HepG2 (cell line): ENCODE data around the gene ADARB2. TPM values are rescaled to one million over a fixed set of nuclear protein-coding genes. Genes with fewer than 3 reads are reported as not detected.

Experiments
- ATAC-seq: fragments of 200-7000 bp; cut with Tn5 transposase; 3 replicates; pipeline ENCODE4 v1.9.1; 2020; ENCODE audit warnings: mild to moderate bottlenecking, moderate library complexity
- BruUV-seq: library from RNA; stranded (reverse); fragments of 400-500 nt; replicated peaks from 2 replicates; lab custom pipeline; 2021; lab: Mats Ljungman, UMichigan
- CTCF ChIA-PET: fragments of 300-600 bp; formaldehyde crosslinking; extraction: SDS; loops from one replicate; lab custom pipeline; 2021; ENCODE audit warnings: low total read pairs, inconsistent platforms, low intra/inter-chr PET ratio; lab: Yijun Ruan, JAX
- POLR2A ChIA-PET: fragments of 350-600 bp; sonication (Branson Sonifier 250); formaldehyde crosslinking; loops from one replicate; lab custom pipeline; 2020; ENCODE audit warnings: antibody characterized with exemption, inconsistent platforms; lab: Yijun Ruan, JAX
- DNase-seq: peaks from one replicate; pipeline ENCODE4 v3.0.0-alpha.2; 2015; ENCODE audit warnings: low spot score
- FAIRE-seq: peaks from 3 replicates; lab custom pipeline; 2011; peaks lifted over from hg19 to GRCh38; lab: Jason Lieb, UNC
- H2AFZ ChIP-seq: one replicate; pipeline ENCODE4 v1.6.1; 2011; ENCODE audit warnings: low read length, inconsistent platforms
- H3K27ac ChIP-seq: fragments of 300-600 bp; 3 replicates; pipeline ENCODE4 v1.8.0; 2011; ENCODE audit warnings: mixed run types, mild to moderate bottlenecking, mixed read lengths, low read length, inconsistent platforms; ENCODE audit not compliant: insufficient read depth; ENCODE audit errors: extremely low read length
- H3K27me3 ChIP-seq, 2 experiments: fragments of 200-600 bp in 1 of 2; 2 replicates in 1 of 2; 3 replicates in 1 of 2; pipeline versions ENCODE4 v1.6.0 to v1.8.0; 2011; ENCODE audit warnings: low read length in 2 of 2, mild to moderate bottlenecking in 2 of 2, moderate library complexity in 2 of 2, inconsistent platforms in 1 of 2; ENCODE audit not compliant: insufficient read depth in 2 of 2, control insufficient read depth in 1 of 2
- H3K36me3 ChIP-seq, 2 experiments: fragments of 200-600 bp in 1 of 2; replicated peaks in 1 of 2; 2 replicates in 1 of 2; 3 replicates in 1 of 2; pipeline versions ENCODE4 v1.5.1 to v1.8.0; 2011; ENCODE audit warnings: low read length in 2 of 2, inconsistent platforms in 1 of 2; ENCODE audit not compliant: insufficient read depth in 2 of 2, control insufficient read depth in 1 of 2
- H3K4me1 ChIP-seq: 2 replicates; pipeline ENCODE4 v1.5.1; 2012; ENCODE audit warnings: low read length, inconsistent platforms; ENCODE audit not compliant: insufficient read depth
- H3K4me2 ChIP-seq: 2 replicates; pipeline ENCODE4 v1.6.0; 2011; ENCODE audit warnings: low read depth, low read length, inconsistent platforms
- H3K4me3 ChIP-seq, 3 experiments: fragments of 200-600 bp in 1 of 3; sonication (generic), shearing (Covaris generic) in 1 of 3; replicated peaks in 1 of 3; 2 replicates each; pipeline ENCODE4 v1.5.1; 2011 to 2016; ENCODE audit warnings: low read length in 3 of 3, inconsistent platforms in 2 of 3, low read depth in 2 of 3, mild to moderate bottlenecking in 2 of 3, control low read depth in 1 of 3, mixed read lengths in 1 of 3; ENCODE audit not compliant: insufficient read depth in 1 of 3
- H3K79me2 ChIP-seq: one replicate; pipeline ENCODE4 v1.6.1; 2011; ENCODE audit warnings: low read length, inconsistent platforms; ENCODE audit not compliant: insufficient read depth
- H3K9ac ChIP-seq: 2 replicates; pipeline ENCODE4 v1.6.0; 2011; ENCODE audit warnings: mild to moderate bottlenecking, low read depth, low read length, inconsistent platforms; ENCODE audit not compliant: insufficient read depth
- H3K9me3 ChIP-seq: 2 replicates; pipeline ENCODE4 v1.5.1; 2012; ENCODE audit warnings: mild to moderate bottlenecking, low read length
- H4K20me1 ChIP-seq: 2 replicates; pipeline ENCODE4 v1.6.0; 2011; ENCODE audit warnings: inconsistent platforms, mild to moderate bottlenecking, low read length, moderate library complexity; ENCODE audit not compliant: insufficient read depth
- ATF7-NPFF ChIP-seq: sonication (generic); formaldehyde crosslinking; IDR thresholded peaks from 2 replicates; pipeline ENCODE4 v1.8.1; 2023; ENCODE audit warnings: mild to moderate bottlenecking, low read depth, missing genetic modification reagents, moderate library complexity
- ERF ChIP-seq: IDR thresholded peaks from 2 replicates; pipeline ENCODE4 v1.6.1; 2018; ENCODE audit warnings: missing biosample characterization, missing genetic modification reagents
- FOXP1 ChIP-seq, 2 experiments: fragments of 450-650 bp in 1 of 2; IDR thresholded peaks; 2 replicates each; pipeline ENCODE4 v1.6.1; 2017 to 2018; ENCODE audit warnings: antibody characterized with exemption in 1 of 2
- GMEB1 ChIP-seq: sonication (generic); formaldehyde crosslinking; IDR thresholded peaks from 2 replicates; pipeline ENCODE4 v1.5.1; 2020; ENCODE audit warnings: missing genetic modification reagents, mild to moderate bottlenecking, borderline replicate concordance
- GPN1 ChIP-seq: sonication (generic); formaldehyde crosslinking; IDR thresholded peaks from 2 replicates; pipeline ENCODE4 v1.5.1; 2020; ENCODE audit warnings: missing genetic modification reagents, borderline replicate concordance
- NCOA5 ChIP-seq: sonication (generic); formaldehyde crosslinking; IDR thresholded peaks from 2 replicates; pipeline ENCODE4 v1.4.0; 2020; ENCODE audit warnings: missing genetic modification reagents
- PREB ChIP-seq: sonication (generic); formaldehyde crosslinking; IDR thresholded peaks from 2 replicates; pipeline ENCODE4 v1.4.0; 2020; ENCODE audit warnings: missing genetic modification reagents
- RXRA ChIP-seq: sonication (generic); formaldehyde crosslinking; IDR thresholded peaks from 2 replicates; pipeline ENCODE4 v1.5.1; 2020; ENCODE audit warnings: missing genetic modification reagents
- UBTF ChIP-seq: sonication (generic); formaldehyde crosslinking; IDR thresholded peaks from 2 replicates; pipeline ENCODE4 v1.4.0; 2020; ENCODE audit warnings: mild to moderate bottlenecking, missing genetic modification reagents
- ZFP36L1 ChIP-seq: sonication (generic); formaldehyde crosslinking; IDR thresholded peaks from 2 replicates; pipeline ENCODE4 v1.8.0; 2022; ENCODE audit warnings: mild to moderate bottlenecking, missing genetic modification reagents, moderate library complexity
- ZNF12 ChIP-seq: sonication (generic); formaldehyde crosslinking; IDR thresholded peaks from 2 replicates; pipeline ENCODE4 v1.5.0; 2020; ENCODE audit warnings: missing genetic modification reagents
- ZNF20 ChIP-seq: sonication (generic); formaldehyde crosslinking; IDR thresholded peaks from 2 replicates; pipeline ENCODE4 v1.4.0; 2020; ENCODE audit warnings: mild to moderate bottlenecking, moderate library complexity, missing genetic modification reagents
- ZNF251 ChIP-seq: sonication (generic); formaldehyde crosslinking; IDR thresholded peaks from 2 replicates; pipeline ENCODE4 v1.9.0; 2021; ENCODE audit warnings: mild to moderate bottlenecking, missing genetic modification reagents
- ZNF260 ChIP-seq: sonication (generic); formaldehyde crosslinking; IDR thresholded peaks from 2 replicates; pipeline ENCODE4 v1.4.0; 2020; ENCODE audit warnings: missing genetic modification reagents, low read depth, mild to moderate bottlenecking, borderline replicate concordance
- ZNF512 ChIP-seq: sonication (generic); formaldehyde crosslinking; IDR thresholded peaks from 2 replicates; pipeline ENCODE4 v1.4.0; 2020; ENCODE audit warnings: mild to moderate bottlenecking, missing genetic modification reagents
- ZSCAN12 ChIP-seq: sonication (generic); formaldehyde crosslinking; IDR thresholded peaks from 2 replicates; pipeline ENCODE4 v1.9.0; 2021; ENCODE audit warnings: mild to moderate bottlenecking, missing genetic modification reagents
- ZUFSP ChIP-seq: sonication (generic); formaldehyde crosslinking; IDR thresholded peaks from 2 replicates; pipeline ENCODE4 v1.9.0; 2021; ENCODE audit warnings: missing genetic modification reagents, mild to moderate bottlenecking, borderline replicate concordance
- WGBS: methylation state at CpG from one replicate; pipeline ENCODE4 v1.1.6; 2017; ENCODE audit warnings: low lambda C conversion rate; 5-methylcytosine and 5-hydroxymethylcytosine counted together
- in situ Hi-C: cut with HindIII; loops from 2 replicates; pipeline ENCODE4 v1.10.0; 2017; ENCODE audit warnings: low pct_unique_long_range_greater_than_20kb; ENCODE audit not compliant: extremely low pct_ligation_motif_present
- intact Hi-C: fragments of 100-400 bp; cut with micrococcal nuclease; formaldehyde crosslinking; loops from one replicate; pipeline ENCODE4 v1.10.0; 2022; ENCODE audit not compliant: unreplicated experiment
- polyA plus RNA-seq, 8 experiments: library from polyadenylated mRNA; depleted of rRNA in 3 of 8; stranded (reverse) in 7 of 8; unstranded in 1 of 8; fragments of >200 nt; fragmentation: Illumina TruSeq in 4 of 8; extraction: Trizol in 4 of 8; gene quantifications; 2 replicates each; pipeline versions ENCODE4 v1.2.1 to v1.2.3, GENCODE V29; 2011 to 2016; ENCODE audit warnings: low read depth in 4 of 8, missing spikeins in 1 of 8, mixed read lengths in 1 of 8; ENCODE audit not compliant: insufficient read depth in 1 of 8
- total RNA-seq, 5 experiments: library from RNA; depleted of rRNA; stranded (reverse); fragments of >200 nt; fragmentation: Illumina TruSeq; extraction: Trizol; gene quantifications; 2 replicates each; pipeline ENCODE4 v1.2.3, GENCODE V29; 2016; ENCODE audit warnings: low read depth in 1 of 5

ADARB2 gene
- total and polyA plus RNA-seq, 2 of the 13 experiments (the other 11 are each of a cell fraction or from before 2014, with no cell fraction given) = not detected

GRCh38 chr10:1267568-1267967 is 469.8 kb downstream of the ADARB2 start:
- no peak overlapping the region for H3K4me3 ChIP-seq
- H3K27me3 ChIP-seq = peaks cover 4 to 38% of the 10 kb centered on the region in 2 experiments; a peak in 4 of 5 replicates
- no peaks in the 10 kb centered on the region for H3K4me1 ChIP-seq
- FAIRE-seq (no peak), DNase-seq (no peak), ATAC-seq (no peak)
- BruUV-seq = no TSS peak
- in situ Hi-C loops (no loop called here), intact Hi-C loops (no loop called here)
- ChIA-PET CTCF (no interaction called here), POLR2A (no interaction called here)
- no peaks in the 10 kb centered on the region for H4K20me1 ChIP-seq
- 36% methylated on average over 7 of the region's 7 CpGs for WGBS
- H2AFZ ChIP-seq = no peak overlapping the region
- no peaks in the 10 kb centered on the region for H3K9me3 ChIP-seq
- H3K79me2 ChIP-seq = no peaks in the 10 kb centered on the region
- H3K27ac ChIP-seq = no peak overlapping the region
- H3K9ac ChIP-seq = no peak overlapping the region
- no peaks in the 10 kb centered on the region for H3K36me3 ChIP-seq
- H3K4me2 ChIP-seq = no peak overlapping the region
- TF ChIP-seq GMEB1 (CRISPR knock-in tag) = no peak
- no peak for TF ChIP-seq ZNF512
- TF ChIP-seq ZSCAN12 = no peak
- no peak for TF ChIP-seq ZUFSP (CRISPR knock-in tag)
- TF ChIP-seq RXRA (CRISPR knock-in tag) = no peak
- no peak for TF ChIP-seq UBTF
- TF ChIP-seq FOXP1 (IDR thresholded peaks at IDR 0.05) = no peak
- TF ChIP-seq FOXP1 (CRISPR knock-in tag; IDR thresholded peaks at IDR 0.05) = no peak
- TF ChIP-seq ATF7-NPFF = no peak
- TF ChIP-seq ZNF251 (CRISPR knock-in tag) = no peak
- no peak for TF ChIP-seq ZNF20 (CRISPR knock-in tag)
- TF ChIP-seq ZNF260 (CRISPR knock-in tag) = no peak
- TF ChIP-seq ZFP36L1 = no peak
- no peak for TF ChIP-seq NCOA5
- TF ChIP-seq ZNF12 (CRISPR knock-in tag) = no peak
- TF ChIP-seq GPN1 = no peak
- no peak for TF ChIP-seq PREB (CRISPR knock-in tag)
- no peak for TF ChIP-seq ERF
